GM10266 (cell line): ENCODE results near the gene MCRIP1.

Experiments used
- DNase-seq: peaks from one replicate; pipeline ENCODE4 v3.0.0; 2012; ENCODE audit errors: extremely low spot score
- CTCF ChIP-seq: IDR thresholded peaks from 2 replicates; pipeline ENCODE4 v1.5.1; 2012; ENCODE audit warnings: mild to moderate bottlenecking, low read depth; ENCODE audit not compliant: control insufficient read depth, insufficient read depth; ENCODE audit errors: missing control alignments

MCRIP1 gene

GRCh38 chr17:81833160-81833920 lies at the start of gene MCRIP1:
Gene MCRIP1 (minus strand): TSS chr17:81833291. CDS start chr17:81824506, 8,785 bp downstream.
- peak; percentile 100 for DNase-seq
- TF ChIP-seq CTCF, result no peak

GRCh38 chr17:81879121-81879520 lies 46.0 kb upstream of the MCRIP1 start:
- no peak for TF ChIP-seq CTCF
- DNase-seq, result no peak

GRCh38 chr17:81878294-81878693 lies 45.2 kb upstream of the MCRIP1 start:
- no peak for TF ChIP-seq CTCF
- no peak for DNase-seq

- TF ChIP-seq CTCF, result no peak
Observed at GRCh38 chr17:81877569-81877968, 44.5 kb upstream of the MCRIP1 start.

GRCh38 chr17:81871387-81872230 lies 38.5 kb upstream of the MCRIP1 start:
- DNase-seq, result peak; percentile 99
- peak; percentile 47 for TF ChIP-seq CTCF

More at GRCh38 chr17:81877569-81877968, 44.5 kb upstream of the MCRIP1 start:
- no peak for DNase-seq

- DNase-seq, result no peak
- TF ChIP-seq CTCF, result no peak
Observed at GRCh38 chr17:81870981-81871386, 37.9 kb upstream of the MCRIP1 start, which contains the start of gene ARHGDIA. Gene ARHGDIA (minus strand): TSS chr17:81871337. CDS start chr17:81869930, 1,407 bp downstream.
